ENCODE measurements around the gene CHRNA10.
"Not testable (repeated sequence)": the region's sequence is repeated elsewhere in the genome, so short reads cannot be mapped to it uniquely, and the experiment has no call there.

DNA sequence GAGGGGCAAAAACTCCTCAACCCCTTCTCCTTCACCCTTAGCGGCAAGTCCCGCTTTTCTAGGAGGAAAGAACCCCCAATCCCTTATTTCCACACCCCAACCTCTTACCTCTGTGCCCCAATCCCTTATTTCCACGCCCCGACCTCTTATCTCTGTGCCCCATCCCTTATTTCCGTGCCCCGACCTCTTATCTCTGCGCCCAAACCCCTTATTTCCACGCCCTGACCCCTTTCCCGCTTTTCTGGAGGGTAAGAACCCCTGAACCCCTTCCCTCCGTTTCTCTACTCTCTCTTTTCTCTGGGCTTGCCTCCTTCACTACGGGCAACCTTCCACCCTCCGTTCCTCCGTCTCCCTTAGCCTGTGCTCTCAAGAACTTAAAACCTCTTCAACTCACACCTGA, 22.3 kb downstream of the CHRNA10 start:
- TF ChIP-seq POLR2A (IDR thresholded peaks at IDR 0.05) = not testable (repeated sequence)
- TF ChIP-seq, protein P1, sequence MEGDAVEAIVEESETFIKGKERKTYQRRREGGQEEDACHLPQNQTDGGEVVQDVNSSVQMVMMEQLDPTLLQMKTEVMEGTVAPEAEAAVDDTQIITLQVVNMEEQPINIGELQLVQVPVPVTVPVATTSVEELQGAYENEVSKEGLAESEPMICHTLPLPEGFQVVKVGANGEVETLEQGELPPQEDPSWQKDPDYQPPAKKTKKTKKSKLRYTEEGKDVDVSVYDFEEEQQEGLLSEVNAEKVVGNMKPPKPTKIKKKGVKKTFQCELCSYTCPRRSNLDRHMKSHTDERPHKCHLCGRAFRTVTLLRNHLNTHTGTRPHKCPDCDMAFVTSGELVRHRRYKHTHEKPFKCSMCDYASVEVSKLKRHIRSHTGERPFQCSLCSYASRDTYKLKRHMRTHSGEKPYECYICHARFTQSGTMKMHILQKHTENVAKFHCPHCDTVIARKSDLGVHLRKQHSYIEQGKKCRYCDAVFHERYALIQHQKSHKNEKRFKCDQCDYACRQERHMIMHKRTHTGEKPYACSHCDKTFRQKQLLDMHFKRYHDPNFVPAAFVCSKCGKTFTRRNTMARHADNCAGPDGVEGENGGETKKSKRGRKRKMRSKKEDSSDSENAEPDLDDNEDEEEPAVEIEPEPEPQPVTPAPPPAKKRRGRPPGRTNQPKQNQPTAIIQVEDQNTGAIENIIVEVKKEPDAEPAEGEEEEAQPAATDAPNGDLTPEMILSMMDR (IDR thresholded peaks at IDR 0.05) = not testable (repeated sequence)

Measured in breast epithelium (tissue), 3 donors.